GM18951 (cell line): ENCODE results near the gene CD164L2.
"Not testable (repeated sequence)": the region's sequence is repeated elsewhere in the genome, so short reads cannot be mapped to it uniquely, and the experiment has no call there.

Experiments
- POLR2A ChIP-seq: IDR thresholded peaks from 4 replicates; pipeline ENCODE4 v1.6.1; 2011; ENCODE audit warnings: mild to moderate bottlenecking; ENCODE audit not compliant: insufficient read length, insufficient read depth; ENCODE audit errors: extremely low read depth
- in situ Hi-C: fragments of 300-500 bp; cut with MboI; formaldehyde crosslinking; loops from one replicate; pipeline ENCODE4 v1.12.0; 2022; ENCODE audit warnings: low sequenced_read_pairs, mixed read lengths, inconsistent platforms; ENCODE audit not compliant: unreplicated experiment

CD164L2 gene

GRCh38 chr1:27412502-27412901 is 29.4 kb upstream of the CD164L2 start:
- no peak for TF ChIP-seq POLR2A
- in situ Hi-C loops = no loop called here

DNA sequence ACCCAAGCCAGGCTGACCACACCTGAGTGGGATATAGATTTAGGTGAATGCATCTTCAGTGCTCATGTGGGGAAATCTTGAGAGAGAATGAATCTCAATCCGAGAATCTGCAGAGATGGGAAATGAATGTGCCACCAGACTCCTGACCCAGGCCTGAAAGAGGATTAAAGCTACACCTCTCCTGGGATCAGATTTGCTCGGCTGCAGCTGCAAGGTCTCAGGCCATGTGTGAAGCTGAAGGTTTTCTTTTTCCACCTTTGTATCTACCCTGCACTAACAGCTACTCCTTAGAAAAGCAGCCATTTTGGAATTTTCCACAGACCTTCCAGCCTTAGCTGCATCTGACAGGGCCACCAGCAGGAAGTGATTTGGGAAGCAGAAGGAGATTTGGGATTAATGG is 27.6 kb upstream of the CD164L2 start:
- in situ Hi-C loops = no loop called here

GRCh38 chr1:27409669-27410068 is 26.5 kb upstream of the CD164L2 start:
- no peak for TF ChIP-seq POLR2A
- in situ Hi-C loops = no loop called here

More for the DNA sequence above, 27.6 kb upstream of the CD164L2 start:
- TF ChIP-seq POLR2A = no peak

DNA sequence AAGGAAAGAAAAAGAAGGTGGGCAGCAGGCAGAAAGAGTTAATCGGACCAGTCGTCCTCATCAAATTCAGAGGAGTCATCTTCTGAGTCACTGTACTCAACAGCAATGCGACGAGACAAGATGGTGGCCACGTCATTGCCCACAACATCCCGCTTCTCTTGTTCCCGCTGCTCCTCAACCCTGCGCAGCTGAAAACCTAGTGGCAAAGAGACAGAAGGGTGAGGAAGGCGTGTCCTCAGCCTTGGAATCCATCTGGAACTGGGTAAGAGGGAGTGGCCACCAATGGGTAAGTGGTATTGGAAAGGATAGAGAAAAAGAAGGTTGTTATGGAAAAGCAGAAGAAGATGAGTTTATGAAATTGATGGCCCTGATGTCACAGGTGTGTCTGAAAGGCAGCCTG is 25.0 kb upstream of the CD164L2 start:
- TF ChIP-seq POLR2A = no peak
- in situ Hi-C loops = no loop called here

DNA sequence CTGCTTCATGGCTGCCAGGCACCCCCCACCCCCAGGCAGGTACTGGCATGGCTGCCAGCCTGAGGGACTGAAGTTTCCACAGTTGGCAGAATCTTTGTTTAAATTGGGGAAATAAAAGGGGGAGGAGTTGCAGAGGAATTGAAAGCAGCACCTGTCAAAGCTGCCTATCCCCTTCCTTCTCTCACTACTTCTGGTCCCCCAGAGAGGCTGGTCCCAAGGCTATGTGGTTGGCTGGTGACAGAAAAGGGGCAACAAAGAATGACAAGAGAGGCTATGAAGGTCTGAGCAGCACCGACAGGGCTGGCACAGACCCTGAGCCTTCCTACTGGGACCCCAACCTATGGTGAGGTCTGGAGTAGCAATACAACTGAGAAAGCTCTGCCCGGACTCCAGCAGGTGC is 23.7 kb upstream of the CD164L2 start:
- in situ Hi-C loops = not testable (repeated sequence)

GRCh38 chr1:27406362-27406680 is 23.2 kb upstream of the CD164L2 start:
- TF ChIP-seq POLR2A = no peak
- in situ Hi-C loops = no loop called here

- in situ Hi-C loops = not testable (repeated sequence)
Measured at GRCh38 chr1:27405598-27406361, 22.6 kb upstream of the CD164L2 start.

GRCh38 chr1:27405074-27405473 is 21.9 kb upstream of the CD164L2 start:
- in situ Hi-C loops = no loop called here
- TF ChIP-seq POLR2A = no peak

DNA sequence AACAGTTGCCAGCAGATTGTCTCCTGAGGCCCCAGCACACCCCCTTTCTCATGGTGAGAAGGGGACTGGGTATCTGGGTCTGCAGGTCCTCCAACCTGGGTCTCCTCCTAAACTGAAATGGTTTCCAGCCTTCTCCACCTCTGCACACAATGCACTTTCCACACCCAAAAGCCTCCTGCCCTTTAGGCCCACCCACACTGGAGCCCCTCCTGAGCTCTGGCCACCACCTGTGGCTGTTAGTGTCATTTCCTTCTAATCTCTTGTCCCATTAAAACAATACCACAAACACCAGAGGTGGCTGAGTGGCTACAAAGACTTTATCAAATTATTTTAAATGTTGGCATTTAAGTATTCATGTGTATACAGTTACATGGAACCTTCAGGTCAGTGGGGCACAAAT is 20.8 kb upstream of the CD164L2 start:
- in situ Hi-C loops = no loop called here
- no peak for TF ChIP-seq POLR2A

DNA sequence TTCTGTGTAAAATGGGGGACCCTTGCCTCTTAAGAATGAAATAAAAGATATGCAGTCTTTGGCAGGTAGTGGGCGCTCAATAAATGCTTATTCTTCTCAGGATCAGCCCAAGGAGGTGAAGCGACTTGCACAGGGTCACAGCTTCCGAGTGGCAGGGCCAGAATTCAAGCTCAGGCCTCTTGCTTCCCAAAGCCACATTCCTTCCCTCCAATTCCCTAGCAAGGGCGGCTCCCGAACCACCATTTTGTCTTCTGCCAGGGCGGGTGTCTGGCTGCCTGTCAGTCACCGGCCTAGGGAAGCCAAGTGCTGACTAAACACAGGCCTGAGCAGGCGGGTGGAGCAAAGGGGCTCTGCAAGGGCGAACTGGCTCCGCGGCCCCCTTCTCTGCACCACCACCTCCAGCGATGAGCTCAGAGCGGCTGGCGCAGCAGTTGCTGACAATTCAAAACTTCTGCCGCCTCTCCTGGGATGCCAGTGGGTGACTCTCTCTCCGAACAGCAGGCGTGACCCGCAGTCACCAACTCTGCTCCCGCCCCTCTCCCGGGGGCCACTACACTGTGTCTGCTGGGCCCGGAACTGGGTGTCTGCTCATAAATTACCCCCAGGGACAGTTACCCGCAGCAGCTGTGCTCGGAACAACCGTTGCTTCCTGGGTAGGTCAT is 20.1 kb upstream of the CD164L2 start:
- in situ Hi-C loops = no loop called here
- no peak for TF ChIP-seq POLR2A

DNA sequence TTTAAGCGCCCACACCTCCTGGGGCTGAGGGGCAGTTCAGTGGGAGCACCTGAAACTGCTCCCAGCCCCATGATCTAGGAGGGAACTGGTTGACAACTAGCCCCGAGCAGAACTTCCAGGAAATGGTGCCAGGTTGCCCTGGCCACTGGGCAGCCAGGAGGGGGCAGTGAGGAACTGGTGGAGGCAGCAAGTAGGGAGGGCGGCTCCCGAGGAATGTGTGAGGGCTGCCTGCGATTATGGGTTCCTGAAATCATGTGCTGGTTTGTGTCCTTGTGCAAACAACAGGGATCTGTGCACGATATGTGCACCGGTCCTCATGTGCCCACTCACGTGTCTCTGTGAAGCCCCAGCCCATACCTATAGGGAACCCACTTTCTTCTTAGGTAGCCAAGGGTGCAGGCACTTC is 19.2 kb upstream of the CD164L2 start:
- no peak for TF ChIP-seq POLR2A
- in situ Hi-C loops = no loop called here

GRCh38 chr1:27400963-27401341 is 17.8 kb upstream of the CD164L2 start:
- TF ChIP-seq POLR2A = no peak
- in situ Hi-C loops = no loop called here

- in situ Hi-C loops = no loop called here
- no peak for TF ChIP-seq POLR2A
Measured at GRCh38 chr1:27400082-27400962, 17.2 kb upstream of the CD164L2 start.
